HepG2 (cell line): Measurements from ENCODE around the gene PAFAH1B2. TPM values are rescaled to one million over a fixed set of nuclear protein-coding genes. Genes with fewer than 3 reads are reported as not detected.

ENCODE experiments used
- ATAC-seq: fragments of 200-7000 bp; cut with Tn5 transposase; 3 replicates; pipeline ENCODE4 v1.9.1; 2020; ENCODE audit warnings: mild to moderate bottlenecking, moderate library complexity
- BruUV-seq: library from RNA; stranded (reverse); fragments of 400-500 nt; replicated peaks from 2 replicates; lab custom pipeline; 2021; lab: Mats Ljungman, UMichigan
- CTCF ChIA-PET: fragments of 300-600 bp; formaldehyde crosslinking; extraction: SDS; loops from one replicate; lab custom pipeline; 2021; ENCODE audit warnings: low total read pairs, inconsistent platforms, low intra/inter-chr PET ratio; lab: Yijun Ruan, JAX
- POLR2A ChIA-PET: fragments of 350-600 bp; sonication (Branson Sonifier 250); formaldehyde crosslinking; loops from one replicate; lab custom pipeline; 2020; ENCODE audit warnings: antibody characterized with exemption, inconsistent platforms; lab: Yijun Ruan, JAX
- DNase-seq: peaks from one replicate; pipeline ENCODE4 v3.0.0-alpha.2; 2015; ENCODE audit warnings: low spot score
- FAIRE-seq: peaks from 3 replicates; lab custom pipeline; 2011; peaks lifted over from hg19 to GRCh38; lab: Jason Lieb, UNC
- H2AFZ ChIP-seq: one replicate; pipeline ENCODE4 v1.6.1; 2011; ENCODE audit warnings: low read length, inconsistent platforms
- H3K27ac ChIP-seq: fragments of 300-600 bp; 3 replicates; pipeline ENCODE4 v1.8.0; 2011; ENCODE audit warnings: mixed run types, mild to moderate bottlenecking, mixed read lengths, low read length, inconsistent platforms; ENCODE audit not compliant: insufficient read depth; ENCODE audit errors: extremely low read length
- H3K27me3 ChIP-seq, 2 experiments: fragments of 200-600 bp in 1 of 2; 2 replicates in 1 of 2; 3 replicates in 1 of 2; pipeline versions ENCODE4 v1.6.0 to v1.8.0; 2011; ENCODE audit warnings: low read length in 2 of 2, mild to moderate bottlenecking in 2 of 2, moderate library complexity in 2 of 2, inconsistent platforms in 1 of 2; ENCODE audit not compliant: insufficient read depth in 2 of 2, control insufficient read depth in 1 of 2
- H3K36me3 ChIP-seq, 2 experiments: fragments of 200-600 bp in 1 of 2; replicated peaks in 1 of 2; 2 replicates in 1 of 2; 3 replicates in 1 of 2; pipeline versions ENCODE4 v1.5.1 to v1.8.0; 2011; ENCODE audit warnings: low read length in 2 of 2, inconsistent platforms in 1 of 2; ENCODE audit not compliant: insufficient read depth in 2 of 2, control insufficient read depth in 1 of 2
- H3K4me1 ChIP-seq: 2 replicates; pipeline ENCODE4 v1.5.1; 2012; ENCODE audit warnings: low read length, inconsistent platforms; ENCODE audit not compliant: insufficient read depth
- H3K4me2 ChIP-seq: 2 replicates; pipeline ENCODE4 v1.6.0; 2011; ENCODE audit warnings: low read depth, low read length, inconsistent platforms
- H3K4me3 ChIP-seq, 3 experiments: fragments of 200-600 bp in 1 of 3; sonication (generic), shearing (Covaris generic) in 1 of 3; replicated peaks in 1 of 3; 2 replicates each; pipeline ENCODE4 v1.5.1; 2011 to 2016; ENCODE audit warnings: low read length in 3 of 3, inconsistent platforms in 2 of 3, low read depth in 2 of 3, mild to moderate bottlenecking in 2 of 3, control low read depth in 1 of 3, mixed read lengths in 1 of 3; ENCODE audit not compliant: insufficient read depth in 1 of 3
- H3K79me2 ChIP-seq: one replicate; pipeline ENCODE4 v1.6.1; 2011; ENCODE audit warnings: low read length, inconsistent platforms; ENCODE audit not compliant: insufficient read depth
- H3K9ac ChIP-seq: 2 replicates; pipeline ENCODE4 v1.6.0; 2011; ENCODE audit warnings: mild to moderate bottlenecking, low read depth, low read length, inconsistent platforms; ENCODE audit not compliant: insufficient read depth
- H3K9me3 ChIP-seq: 2 replicates; pipeline ENCODE4 v1.5.1; 2012; ENCODE audit warnings: mild to moderate bottlenecking, low read length
- H4K20me1 ChIP-seq: 2 replicates; pipeline ENCODE4 v1.6.0; 2011; ENCODE audit warnings: inconsistent platforms, mild to moderate bottlenecking, low read length, moderate library complexity; ENCODE audit not compliant: insufficient read depth
- ARNT2 ChIP-seq: sonication (generic); formaldehyde crosslinking; IDR thresholded peaks from 2 replicates; pipeline ENCODE4 v1.8.0; 2022; ENCODE audit warnings: mild to moderate bottlenecking, low read depth, missing genetic modification reagents, moderate library complexity
- ATF1 ChIP-seq: IDR thresholded peaks from 2 replicates; pipeline ENCODE4 v1.6.1; 2016; ENCODE audit warnings: mild to moderate bottlenecking, control low read depth
- CREB1 ChIP-seq, 2 experiments: fragments of 450-650 bp in 1 of 2; IDR thresholded peaks; 2 replicates each; pipeline ENCODE4 v1.6.1; 2016 to 2017; ENCODE audit warnings: control low read depth in 1 of 2, mild to moderate bottlenecking in 1 of 2, missing compliant biosample characterization in 1 of 2, missing genetic modification characterization in 1 of 2
- HDAC1 ChIP-seq: sonication (generic); formaldehyde crosslinking; IDR thresholded peaks from 2 replicates; pipeline ENCODE4 v1.5.1; 2020; ENCODE audit warnings: mild to moderate bottlenecking, missing genetic modification reagents
- KLF12 ChIP-seq: sonication (generic); formaldehyde crosslinking; IDR thresholded peaks from 2 replicates; pipeline ENCODE4 v1.4.0; 2020; ENCODE audit warnings: missing genetic modification reagents, borderline replicate concordance
- MTF2 ChIP-seq: sonication (generic); formaldehyde crosslinking; IDR thresholded peaks from 2 replicates; pipeline ENCODE4 v1.5.0; 2020; ENCODE audit warnings: missing genetic modification reagents, borderline replicate concordance
- MYNN ChIP-seq: sonication (generic); formaldehyde crosslinking; IDR thresholded peaks from 2 replicates; pipeline ENCODE4 v1.4.0; 2020; ENCODE audit warnings: mild to moderate bottlenecking, low read depth, missing genetic modification reagents
- NBN ChIP-seq: fragments of 450-650 bp; conservative IDR thresholded peaks from 2 replicates; pipeline ENCODE4 v1.6.1; 2017
- NFKBIZ ChIP-seq: IDR thresholded peaks from 2 replicates; pipeline ENCODE4 v1.6.1; 2018; ENCODE audit warnings: missing genetic modification reagents, missing compliant biosample characterization
- SALL1 ChIP-seq: sonication (generic); formaldehyde crosslinking; IDR thresholded peaks from 2 replicates; pipeline ENCODE4 v1.8.0; 2022; ENCODE audit warnings: mild to moderate bottlenecking, missing genetic modification reagents
- ZNF207 ChIP-seq: fragments of 450-650 bp; IDR thresholded peaks from 2 replicates; pipeline ENCODE4 v1.6.1; 2016; ENCODE audit warnings: antibody characterized with exemption, borderline replicate concordance
- ZNF557 ChIP-seq: sonication (generic); formaldehyde crosslinking; IDR thresholded peaks from 2 replicates; pipeline ENCODE4 v1.4.0; 2020; ENCODE audit warnings: missing genetic modification reagents
- ZNF558 ChIP-seq: sonication (generic); formaldehyde crosslinking; IDR thresholded peaks from 2 replicates; pipeline ENCODE4 v1.9.0; 2022; ENCODE audit warnings: mild to moderate bottlenecking, missing genetic modification reagents, borderline replicate concordance
- ZNF670 ChIP-seq: sonication (generic); formaldehyde crosslinking; IDR thresholded peaks from 2 replicates; pipeline ENCODE4 v1.8.0; 2022; ENCODE audit warnings: mild to moderate bottlenecking, missing genetic modification reagents, borderline replicate concordance
- WGBS: methylation state at CpG from one replicate; pipeline ENCODE4 v1.1.6; 2017; ENCODE audit warnings: low lambda C conversion rate; 5-methylcytosine and 5-hydroxymethylcytosine counted together
- in situ Hi-C: cut with HindIII; loops from 2 replicates; pipeline ENCODE4 v1.10.0; 2017; ENCODE audit warnings: low pct_unique_long_range_greater_than_20kb; ENCODE audit not compliant: extremely low pct_ligation_motif_present
- intact Hi-C: fragments of 100-400 bp; cut with micrococcal nuclease; formaldehyde crosslinking; loops from one replicate; pipeline ENCODE4 v1.10.0; 2022; ENCODE audit not compliant: unreplicated experiment
- polyA plus RNA-seq, 8 experiments: library from polyadenylated mRNA; depleted of rRNA in 3 of 8; stranded (reverse) in 7 of 8; unstranded in 1 of 8; fragments of >200 nt; fragmentation: Illumina TruSeq in 4 of 8; extraction: Trizol in 4 of 8; gene quantifications; 2 replicates each; pipeline versions ENCODE4 v1.2.1 to v1.2.3, GENCODE V29; 2011 to 2016; ENCODE audit warnings: low read depth in 4 of 8, missing spikeins in 1 of 8, mixed read lengths in 1 of 8; ENCODE audit not compliant: insufficient read depth in 1 of 8
- total RNA-seq, 5 experiments: library from RNA; depleted of rRNA; stranded (reverse); fragments of >200 nt; fragmentation: Illumina TruSeq; extraction: Trizol; gene quantifications; 2 replicates each; pipeline ENCODE4 v1.2.3, GENCODE V29; 2016; ENCODE audit warnings: low read depth in 1 of 5
- TF ChIP-seq, protein P1 (sequence below): sonication (generic); formaldehyde crosslinking; IDR thresholded peaks from 2 replicates; pipeline ENCODE4 v1.4.0; 2020; ENCODE audit warnings: mild to moderate bottlenecking, missing genetic modification reagents
- TF ChIP-seq, protein P2 (sequence below): IDR thresholded peaks from 2 replicates; pipeline ENCODE4 v1.6.1; 2016; ENCODE audit warnings: mild to moderate bottlenecking

The PAFAH1B2 gene
- total and polyA plus RNA-seq, 2 of the 13 experiments (the other 11 are each of a cell fraction or from before 2014, with no cell fraction given), result 28.8 to 104 TPM

DNA sequence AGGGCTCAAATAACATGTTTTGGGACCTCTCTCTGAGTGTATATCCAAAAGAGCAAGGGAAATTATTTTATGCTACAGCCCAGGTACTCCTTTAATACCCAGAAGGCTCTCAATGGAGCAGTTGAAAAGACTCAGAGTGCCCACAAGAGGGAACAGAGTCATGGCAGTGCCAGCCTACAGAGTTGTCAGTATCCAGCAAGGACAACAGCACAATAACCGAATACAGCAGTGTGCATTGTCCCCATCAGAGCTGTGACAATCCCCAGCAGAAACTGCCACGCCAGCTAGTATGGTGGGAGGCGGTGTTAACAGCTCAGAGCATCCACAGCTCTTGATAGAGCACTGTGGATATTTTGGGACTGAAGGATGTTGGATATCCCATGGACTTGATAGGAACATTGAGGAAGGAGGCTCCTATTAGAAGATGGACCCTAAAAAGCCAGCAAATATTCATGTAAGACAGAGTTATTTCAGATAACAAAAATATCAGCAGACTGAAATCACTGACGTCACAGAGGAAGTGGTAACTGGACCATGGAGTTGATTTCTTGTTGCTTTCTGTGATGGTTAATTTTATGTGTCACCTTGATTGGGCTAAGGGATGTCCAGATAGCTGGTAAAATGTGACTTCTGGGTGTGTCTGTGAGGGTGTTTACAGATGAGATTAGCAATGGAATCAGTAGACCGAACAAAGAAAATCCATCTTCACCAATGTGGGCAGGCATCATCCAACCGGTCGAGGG is 17.7 kb upstream of the PAFAH1B2 start:
- H3K9ac ChIP-seq, result no peak overlapping the region
- no peak overlapping the region for H3K4me3 ChIP-seq
- 36% methylated on average over 7 of the region's 7 CpGs for whole genome bisulfite sequencing
- TF ChIP-seq CREB1 (IDR thresholded peaks at IDR 0.05), result peak; percentile 89
- TF ChIP-seq CREB1 (CRISPR knock-in tag; IDR thresholded peaks at IDR 0.05), result no peak
- TF ChIP-seq ZNF207, result no peak
- TF ChIP-seq ZNF670 (CRISPR knock-in tag), result no peak
- TF ChIP-seq MTF2 (CRISPR knock-in tag), result no peak
- TF ChIP-seq, all 625 proteins: peak for 1
- no peak for ATAC-seq
- no peaks in the 10 kb centered on the region for H3K79me2 ChIP-seq
- H3K27me3 ChIP-seq, result peaks cover 0 to 4% of the 10 kb centered on the region in 2 experiments; a peak in 3 of 5 replicates
- no peak overlapping the region for H3K27ac ChIP-seq
- H2AFZ ChIP-seq, result no peak overlapping the region
- no peaks in the 10 kb centered on the region for H3K4me1 ChIP-seq
- intact Hi-C loops (no loop called here), in situ Hi-C loops (no loop called here)
- H3K4me2 ChIP-seq, result no peak overlapping the region
- no TSS peak for BruUV-seq
- H4K20me1 ChIP-seq, result no peaks in the 10 kb centered on the region
- FAIRE-seq, result no peak
- no peaks in the 10 kb centered on the region for H3K36me3 ChIP-seq
- no peaks in the 10 kb centered on the region for H3K9me3 ChIP-seq
- ChIA-PET POLR2A (no interaction called here), CTCF (no interaction called here)
- DNase-seq, result no peak

DNA sequence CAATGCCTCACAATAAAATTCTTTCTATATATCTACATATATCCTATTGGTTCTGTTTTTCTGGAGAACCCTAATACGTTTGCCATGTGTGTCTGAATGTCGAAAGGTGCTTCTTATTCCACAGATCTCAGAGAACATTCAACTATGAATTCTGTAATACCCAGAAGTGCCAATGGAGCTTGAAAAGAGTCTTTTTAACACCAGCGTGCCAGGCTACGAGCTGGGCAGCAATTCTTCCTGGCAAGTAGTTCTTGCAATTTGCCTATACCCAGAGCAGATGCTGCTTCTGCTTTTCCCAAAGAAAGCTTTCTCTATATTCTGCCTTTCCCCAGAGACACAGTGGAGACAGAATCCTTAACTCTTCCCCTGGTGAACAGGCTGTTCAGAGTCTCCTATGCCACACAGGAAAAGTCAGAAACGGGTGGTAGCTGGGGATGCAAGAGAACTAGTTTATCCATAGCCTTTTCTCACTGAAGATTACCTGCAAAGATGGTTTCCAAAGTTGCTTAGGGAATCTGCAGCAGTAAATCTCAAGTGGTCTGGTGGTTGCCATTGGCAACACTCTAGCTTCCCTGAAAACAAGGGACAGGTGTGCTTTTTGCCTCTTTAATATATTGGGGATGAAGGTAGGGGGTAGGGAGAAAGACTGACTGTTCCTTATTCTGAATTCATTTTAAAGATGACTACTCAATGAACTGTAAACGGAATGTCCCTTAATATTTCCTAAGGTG is 16.8 kb upstream of the PAFAH1B2 start:
- Histone ChIP-seq H4K20me1 (no peaks in the 10 kb centered on the region), H2AFZ (no peak overlapping the region), H3K4me3 (no peak overlapping the region), H3K4me2 (no peak overlapping the region), H3K9me3 (no peaks in the 10 kb centered on the region), H3K27ac (no peak overlapping the region), H3K4me1 (0 out of 2 replicates have a peak, but pooled peaks cover 1% of the 10 kb centered on the region), H3K36me3 (no peaks in the 10 kb centered on the region), H3K79me2 (no peaks in the 10 kb centered on the region), H3K9ac (no peak overlapping the region), H3K27me3 (peaks cover 0 to 4% of the 10 kb centered on the region in 2 experiments; a peak in 2 of 5 replicates)
- no TSS peak for BruUV-seq
- POLR2A ChIA-PET, result no interaction called here
- ATAC-seq, result no peak
- TF ChIP-seq HDAC1 (CRISPR knock-in tag), result no peak
- TF ChIP-seq ZNF557, result no peak
- no peak for TF ChIP-seq NFKBIZ (CRISPR knock-in tag)
- no peak for TF ChIP-seq KLF12 (CRISPR knock-in tag)
- TF ChIP-seq, protein P1, sequence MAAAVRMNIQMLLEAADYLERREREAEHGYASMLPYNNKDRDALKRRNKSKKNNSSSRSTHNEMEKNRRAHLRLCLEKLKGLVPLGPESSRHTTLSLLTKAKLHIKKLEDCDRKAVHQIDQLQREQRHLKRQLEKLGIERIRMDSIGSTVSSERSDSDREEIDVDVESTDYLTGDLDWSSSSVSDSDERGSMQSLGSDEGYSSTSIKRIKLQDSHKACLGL (CRISPR knock-in tag), result no peak
- TF ChIP-seq ZNF558, result no peak
- TF ChIP-seq, protein P2, sequence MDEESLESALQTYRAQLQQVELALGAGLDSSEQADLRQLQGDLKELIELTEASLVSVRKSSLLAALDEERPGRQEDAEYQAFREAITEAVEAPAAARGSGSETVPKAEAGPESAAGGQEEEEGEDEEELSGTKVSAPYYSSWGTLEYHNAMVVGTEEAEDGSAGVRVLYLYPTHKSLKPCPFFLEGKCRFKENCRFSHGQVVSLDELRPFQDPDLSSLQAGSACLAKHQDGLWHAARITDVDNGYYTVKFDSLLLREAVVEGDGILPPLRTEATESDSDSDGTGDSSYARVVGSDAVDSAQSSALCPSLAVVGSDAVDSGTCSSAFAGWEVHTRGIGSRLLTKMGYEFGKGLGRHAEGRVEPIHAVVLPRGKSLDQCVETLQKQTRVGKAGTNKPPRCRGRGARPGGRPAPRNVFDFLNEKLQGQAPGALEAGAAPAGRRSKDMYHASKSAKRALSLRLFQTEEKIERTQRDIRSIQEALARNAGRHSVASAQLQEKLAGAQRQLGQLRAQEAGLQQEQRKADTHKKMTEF, result no peak
- no peak for TF ChIP-seq ARNT2 (CRISPR knock-in tag)
- no peak for TF ChIP-seq ATF1 (CRISPR knock-in tag)
- no peak for TF ChIP-seq SALL1
- TF ChIP-seq MYNN (CRISPR knock-in tag), result no peak
- no peak for TF ChIP-seq NBN
- in situ Hi-C loops (no loop called here), intact Hi-C loops (no loop called here)
- no peak for DNase-seq
- 26% methylated on average over 6 of the region's 6 CpGs for WGBS
- CTCF ChIA-PET, result no interaction called here
- FAIRE-seq, result no peak
